Coronary artery (tissue), 2 donors: Measurements from ENCODE around the gene CLCNKA.

Experiments
- DNase-seq: peaks from one replicate; pipeline ENCODE4 v3.0.0-alpha.2; 2017; ENCODE audit warnings: low spot score
- H3K27ac ChIP-seq, 2 donors: fragments of 200-600 bp; sonication (generic); one replicate each; pipeline ENCODE4 v1.5.1; 2016 to 2019
- H3K4me3 ChIP-seq: fragments of 200-600 bp; sonication (generic); 2 replicates; pipeline ENCODE4 v1.5.1; 2016; ENCODE audit warnings: mild to moderate bottlenecking, moderate library complexity
- CTCF ChIP-seq: fragments of 200-600 bp; sonication (generic); IDR thresholded peaks from one replicate; pipeline ENCODE4 v1.5.1; 2019; ENCODE audit warnings: antibody characterized with exemption

Gene CLCNKA

GRCh38 chr1:16013908-16014258 is 8.0 kb upstream of the CLCNKA start:
- no peak for TF ChIP-seq CTCF
- no peak for DNase-seq
- Histone ChIP-seq H3K27ac (peak overlapping the region; percentile 98), H3K4me3 (peak overlapping the region; percentile 47)

- Histone ChIP-seq H3K27ac (peak overlapping the region; percentile 98), H3K4me3 (peak overlapping the region; percentile 79)
- DNase-seq, result no peak
- TF ChIP-seq CTCF, result no peak
These were observed 7.0 kb upstream of the CLCNKA start for GRCh38 chr1:16014509-16015482.

GRCh38 chr1:16015491-16015890 is 6.3 kb upstream of the CLCNKA start:
- no peak for DNase-seq
- Histone ChIP-seq H3K4me3 (peak overlapping the region; percentile 79), H3K27ac (peak overlapping the region; percentile 98)

GRCh38 chr1:16015960-16016901 is 5.6 kb upstream of the CLCNKA start:
- no peak for TF ChIP-seq CTCF
- peak overlapping the region; percentile 79 for H3K4me3 ChIP-seq
- peak; percentile 89 for DNase-seq

More at GRCh38 chr1:16015491-16015890, 6.3 kb upstream of the CLCNKA start:
- no peak for TF ChIP-seq CTCF

GRCh38 chr1:16017076-16017460 is 4.8 kb upstream of the CLCNKA start:
- H3K27ac ChIP-seq, result peak overlapping the region; percentile 98
- TF ChIP-seq CTCF, result no peak
- no peak for DNase-seq
- peak overlapping the region; percentile 79 for H3K4me3 ChIP-seq

More at GRCh38 chr1:16015960-16016901, 5.6 kb upstream of the CLCNKA start:
- peak overlapping the region; percentile 98 for H3K27ac ChIP-seq

GRCh38 chr1:16017461-16018303 is 4.2 kb upstream of the CLCNKA start, which contains the start of gene HSPB7:
Gene HSPB7 (minus strand): TSS chr1:16018043. CDS start chr1:16017963, 80 bp downstream.
- Histone ChIP-seq H3K27ac (peak within 1 kb of the TSS; percentile 98), H3K4me3 (peak within 1 kb of the TSS; percentile 79)
- DNase-seq, result peak; percentile 97
- TF ChIP-seq CTCF, result no peak
